Measurements from ENCODE around the gene FBP2.
"Not testable (repeated sequence)": the region's sequence is repeated elsewhere in the genome, so short reads cannot be mapped to it uniquely, and the experiment has no call there.

Gene FBP2

DNA sequence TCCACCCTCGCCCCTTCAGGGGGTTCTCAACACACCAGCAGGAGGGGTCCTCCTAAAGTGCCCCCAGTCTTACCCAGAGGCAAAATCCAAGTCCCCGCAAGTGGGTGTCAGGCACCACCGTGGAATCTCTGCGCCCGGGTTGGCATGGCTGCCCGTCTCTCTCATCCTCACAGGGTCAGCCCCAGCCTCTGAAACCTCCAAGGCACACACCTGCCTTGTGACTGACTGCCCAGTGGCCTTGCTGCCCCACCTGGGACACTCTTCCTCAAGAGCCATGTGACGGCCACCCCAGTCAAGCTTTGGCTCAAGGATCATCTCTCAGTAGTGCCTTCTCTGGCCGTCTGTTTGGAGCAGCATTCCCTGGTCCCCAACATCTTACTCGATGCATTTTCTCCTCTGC, 4.9 kb downstream of the FBP2 start:
- Mint-ChIP-seq H3K27me3 (peaks cover 68% of the 10 kb centered on the region), H3K4me3 (no peak overlapping the region), H3K27ac (no peak overlapping the region), H3K9me3 (no peaks in the 10 kb centered on the region), H3K4me1 (peaks cover 29% of the 10 kb centered on the region)
- DNase-seq (no peak), ATAC-seq (no peak)

GRCh38 chr9:94586814-94587213, 6.8 kb downstream of the FBP2 start:
- Mint-ChIP-seq H3K4me1 (peaks cover 31% of the 10 kb centered on the region), H3K27me3 (peaks cover 56% of the 10 kb centered on the region), H3K4me3 (peak overlapping the region in 1 of 2 donors; percentile 38), H3K9me3 (no peaks in the 10 kb centered on the region), H3K27ac (no peak overlapping the region)
- DNase-seq (no peak), ATAC-seq (no peak)

DNA sequence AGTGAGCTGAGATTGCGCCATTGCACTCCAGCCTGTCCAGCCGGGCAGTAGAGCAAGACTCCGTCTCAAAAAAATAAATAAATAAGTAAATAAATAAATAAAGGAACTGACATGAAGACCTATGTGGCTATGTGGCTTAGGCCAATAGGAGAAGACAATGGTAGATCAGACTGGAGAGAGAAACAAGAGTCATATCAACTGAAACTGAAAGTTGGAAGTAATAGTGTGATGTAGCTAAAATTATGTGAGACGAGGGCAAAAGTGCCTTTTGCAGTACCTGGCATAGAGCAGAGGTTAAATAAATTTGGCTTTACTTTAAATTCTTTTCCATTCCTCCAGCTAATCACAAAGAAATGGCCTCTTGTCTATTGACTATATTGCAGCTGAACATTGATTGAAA, 7.3 kb downstream of the FBP2 start:
- peaks cover 56% of the 10 kb centered on the region for H3K27me3 Mint-ChIP-seq
- no peaks in the 10 kb centered on the region for H3K9me3 Mint-ChIP-seq
- peaks cover 31% of the 10 kb centered on the region for H3K4me1 Mint-ChIP-seq
- DNase-seq (no peak), ATAC-seq (peak; percentile 62)
- no peak overlapping the region for H3K27ac Mint-ChIP-seq
- H3K4me3 Mint-ChIP-seq: no peak overlapping the region

- H3K4me1 Mint-ChIP-seq: peaks cover 31% of the 10 kb centered on the region
- ATAC-seq (peak; percentile 94), DNase-seq (peak; percentile 27 to 40)
- H3K4me3 Mint-ChIP-seq: peak overlapping the region; percentile 58 to 60
- no peaks in the 10 kb centered on the region for H3K9me3 Mint-ChIP-seq
- H3K27me3 Mint-ChIP-seq: peaks cover 43% of the 10 kb centered on the region
- H3K27ac Mint-ChIP-seq: peak overlapping the region in 1 of 2 donors; percentile 44
Observed at GRCh38 chr9:94584555-94584954, 9.1 kb downstream of the FBP2 start.

DNA sequence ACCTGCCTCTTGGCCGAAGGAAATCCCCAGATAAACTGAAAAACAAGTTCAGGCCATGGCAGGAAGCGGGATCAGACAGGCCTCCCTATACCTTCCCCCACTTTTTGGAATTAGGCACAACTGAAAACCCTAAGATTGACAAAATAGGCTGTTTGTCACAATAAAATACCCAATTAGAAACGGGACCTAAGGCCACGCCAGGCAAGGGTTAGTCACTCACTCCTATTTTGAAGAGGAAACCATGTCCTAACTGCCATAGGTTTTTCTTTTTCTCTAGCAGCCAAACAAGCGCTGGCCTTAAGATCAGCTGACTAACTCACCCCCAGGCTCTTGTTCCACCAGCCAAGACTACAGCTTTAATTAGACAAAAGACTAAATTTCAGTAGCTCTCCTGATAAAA, 11.9 kb downstream of the FBP2 start:
- DNase-seq: no peak
- Mint-ChIP-seq H3K27ac (no peak overlapping the region), H3K27me3 (peaks cover 14% of the 10 kb centered on the region), H3K9me3 (no peaks in the 10 kb centered on the region), H3K4me3 (no peak overlapping the region), H3K4me1 (peaks cover 29% of the 10 kb centered on the region)
- no peak for ATAC-seq

DNA sequence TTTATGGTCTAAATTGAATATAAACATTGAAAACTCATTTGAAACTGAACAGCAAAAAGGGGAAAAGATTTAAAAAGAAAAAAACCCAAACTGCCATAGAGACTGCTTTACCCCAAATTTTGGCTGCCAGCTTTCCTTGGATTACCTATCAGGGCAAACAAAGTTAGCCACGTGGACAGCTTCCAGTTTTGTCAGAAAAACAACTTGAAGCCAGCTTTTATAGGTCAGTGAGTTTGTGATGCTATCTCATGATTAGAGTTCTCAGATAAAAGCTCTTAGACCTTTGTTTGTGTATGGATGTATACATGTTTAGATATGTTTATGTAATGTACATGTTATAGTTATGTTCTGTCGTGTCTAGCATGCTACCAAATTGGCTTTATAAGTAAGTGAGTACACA, 16.1 kb downstream of the FBP2 start:
- H3K4me3 Mint-ChIP-seq: no peak overlapping the region
- H3K27ac Mint-ChIP-seq: peak overlapping the region in 1 of 2 donors; percentile 60
- peaks cover 11% of the 10 kb centered on the region for H3K27me3 Mint-ChIP-seq
- peaks cover 6% of the 10 kb centered on the region for H3K4me1 Mint-ChIP-seq
- no peaks in the 10 kb centered on the region for H3K9me3 Mint-ChIP-seq
- ATAC-seq (no peak), DNase-seq (no peak)

- DNase-seq (no peak), ATAC-seq (no peak)
- H3K27ac Mint-ChIP-seq: peak overlapping the region; percentile 3 to 60
- H3K27me3 Mint-ChIP-seq: peaks cover 16% of the 10 kb centered on the region
- no peaks in the 10 kb centered on the region for H3K9me3 Mint-ChIP-seq
- no peak overlapping the region for H3K4me3 Mint-ChIP-seq
- H3K4me1 Mint-ChIP-seq: peaks cover 6% of the 10 kb centered on the region
Observed at GRCh38 chr9:94577036-94577435, 16.6 kb downstream of the FBP2 start.

- Mint-ChIP-seq H3K4me1 (peaks cover 6% of the 10 kb centered on the region), H3K27ac (no peak overlapping the region), H3K9me3 (no peaks in the 10 kb centered on the region), H3K4me3 (no peak overlapping the region), H3K27me3 (peaks cover 23% of the 10 kb centered on the region)
- DNase-seq (no peak), ATAC-seq (no peak)
Observed at GRCh38 chr9:94576131-94576530, 17.5 kb downstream of the FBP2 start.

DNA sequence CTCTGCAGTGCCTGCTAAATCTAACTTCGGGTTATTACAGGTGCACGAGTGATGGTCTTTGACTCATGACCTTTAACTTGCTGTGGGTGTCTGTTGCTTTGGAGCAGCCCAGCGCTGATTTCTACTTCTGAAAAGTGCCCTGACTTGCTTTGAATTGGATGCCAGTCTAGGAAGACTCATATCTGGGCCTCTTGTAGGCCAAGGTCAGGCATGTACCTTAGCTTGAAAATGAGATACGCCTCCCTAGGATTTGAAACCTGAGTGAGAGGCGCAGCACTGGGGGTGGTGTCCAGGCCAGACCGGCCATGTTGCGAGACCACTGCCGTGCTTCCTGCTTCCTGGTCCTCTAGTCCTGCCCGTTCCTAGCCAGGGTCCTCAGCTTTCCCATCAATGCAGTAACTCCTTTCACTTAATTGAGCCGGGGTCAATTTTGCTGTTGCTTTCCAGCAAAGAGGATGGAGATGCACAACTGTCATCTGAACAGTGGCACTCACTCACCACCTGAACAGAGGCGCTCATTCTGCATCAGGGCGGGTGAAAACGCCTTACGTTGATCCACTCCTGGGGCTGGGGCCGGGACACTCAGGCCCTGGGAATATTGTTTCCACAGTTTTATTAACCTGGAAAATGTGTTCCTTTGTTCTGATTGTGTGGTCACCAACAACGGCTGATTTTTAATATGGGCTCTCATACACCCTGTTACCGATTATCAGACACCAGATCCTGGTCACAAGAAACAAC, 24.5 kb downstream of the FBP2 start:
- H3K27me3 Mint-ChIP-seq: peaks cover 30% of the 10 kb centered on the region
- no peak overlapping the region for H3K27ac Mint-ChIP-seq
- no peak for ATAC-seq
- no peak for DNase-seq
- H3K4me3 Mint-ChIP-seq: no peak overlapping the region
- no peaks in the 10 kb centered on the region for H3K4me1 Mint-ChIP-seq
- no peaks in the 10 kb centered on the region for H3K9me3 Mint-ChIP-seq

- Mint-ChIP-seq H3K4me1 (no peaks in the 10 kb centered on the region), H3K9me3 (no peaks in the 10 kb centered on the region), H3K27me3 (peaks cover 27% of the 10 kb centered on the region), H3K27ac (no peak overlapping the region), H3K4me3 (no peak overlapping the region)
- ATAC-seq: no peak
- no peak for DNase-seq
Observed at GRCh38 chr9:94568250-94568889, 25.3 kb downstream of the FBP2 start.

DNA sequence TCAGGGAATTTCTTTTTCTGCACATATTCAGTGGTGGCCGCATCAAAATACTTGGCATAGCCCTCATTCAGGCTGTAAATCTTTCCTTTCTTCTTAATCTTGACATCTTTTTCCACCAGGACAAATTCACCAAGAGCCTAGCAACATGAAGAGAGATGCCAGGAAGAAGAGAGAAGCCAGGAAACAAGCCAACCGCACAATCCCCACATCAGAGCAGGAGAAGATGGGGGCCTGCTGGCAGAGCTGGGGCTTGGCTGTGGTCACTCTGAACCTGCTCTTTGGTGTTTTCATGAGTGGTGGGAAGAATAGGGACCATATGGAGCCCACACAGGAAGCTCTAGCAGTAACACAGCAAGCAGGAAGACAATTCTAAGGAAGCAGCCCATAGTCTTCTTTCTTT, 26.4 kb downstream of the FBP2 start:
- no peak for ATAC-seq
- no peak for DNase-seq
- H3K27ac Mint-ChIP-seq: no peak overlapping the region
- H3K4me1 Mint-ChIP-seq: no peaks in the 10 kb centered on the region
- no peak overlapping the region for H3K4me3 Mint-ChIP-seq
- H3K27me3 Mint-ChIP-seq: peaks cover 16% of the 10 kb centered on the region
- H3K9me3 Mint-ChIP-seq: no peaks in the 10 kb centered on the region

DNA sequence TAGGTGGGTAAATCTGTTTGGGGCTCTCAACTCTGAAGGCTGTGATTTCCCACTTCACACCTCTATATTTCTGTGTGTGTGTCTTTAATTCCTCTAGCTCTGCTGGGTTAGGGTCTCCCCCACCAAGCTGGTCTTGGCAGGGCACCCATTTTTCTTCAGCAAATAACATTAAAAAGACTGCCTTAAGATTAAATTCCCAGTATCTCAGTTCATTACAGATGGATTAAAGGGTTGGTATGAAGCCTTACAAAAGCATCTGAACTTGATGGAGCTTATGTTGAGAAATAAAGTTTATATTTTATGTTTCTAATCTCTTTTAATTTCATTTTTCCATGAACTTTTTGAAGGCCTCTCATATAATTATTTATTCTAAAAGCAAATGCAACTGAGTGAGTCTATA, 27.1 kb downstream of the FBP2 start:
- H3K4me3 Mint-ChIP-seq: no peak overlapping the region
- H3K9me3 Mint-ChIP-seq: no peaks in the 10 kb centered on the region
- no peaks in the 10 kb centered on the region for H3K4me1 Mint-ChIP-seq
- DNase-seq: no peak
- ATAC-seq: no peak
- H3K27ac Mint-ChIP-seq: no peak overlapping the region
- H3K27me3 Mint-ChIP-seq: peaks cover 9% of the 10 kb centered on the region

GRCh38 chr9:94564279-94564678, 29.3 kb downstream of the FBP2 start:
- H3K4me1 Mint-ChIP-seq, H3K9me3 Mint-ChIP-seq, DNase-seq, ATAC-seq, H3K27ac Mint-ChIP-seq, H3K4me3 Mint-ChIP-seq, H3K27me3 Mint-ChIP-seq: not testable (repeated sequence)

- DNase-seq: no peak
- Mint-ChIP-seq H3K9me3 (no peaks in the 10 kb centered on the region), H3K4me3 (no peak overlapping the region), H3K27me3 (peaks cover 7% of the 10 kb centered on the region), H3K27ac (no peak overlapping the region), H3K4me1 (no peaks in the 10 kb centered on the region)
- no peak for ATAC-seq
Observed at GRCh38 chr9:94563548-94563947, 30.1 kb downstream of the FBP2 start.

DNA sequence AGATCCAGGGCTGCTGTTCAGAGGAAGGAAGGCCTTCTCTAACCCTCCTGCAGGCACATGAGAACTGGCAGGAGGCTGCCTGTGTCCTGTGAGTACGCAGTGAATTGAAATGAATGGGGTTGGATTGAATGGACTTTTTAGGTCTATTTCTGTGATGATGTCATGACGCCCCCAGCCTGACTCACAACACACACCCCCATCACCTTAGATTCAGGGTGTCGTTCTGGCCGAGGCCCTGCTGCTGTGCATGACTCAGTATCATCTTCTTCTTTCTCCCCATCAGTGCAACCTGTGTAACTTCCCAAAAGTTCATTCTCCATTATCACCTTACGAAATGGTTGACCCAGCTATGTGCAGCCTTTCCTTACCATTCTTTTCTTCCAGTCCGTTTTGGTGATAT, 33.4 kb downstream of the FBP2 start:
- DNase-seq (no peak), ATAC-seq (no peak)
- no peaks in the 10 kb centered on the region for H3K9me3 Mint-ChIP-seq
- H3K27me3 Mint-ChIP-seq: no peaks in the 10 kb centered on the region
- no peak overlapping the region for H3K4me3 Mint-ChIP-seq
- H3K4me1 Mint-ChIP-seq: no peaks in the 10 kb centered on the region
- no peak overlapping the region for H3K27ac Mint-ChIP-seq

GRCh38 chr9:94557376-94557775, 36.2 kb downstream of the FBP2 start:
- Mint-ChIP-seq H3K4me1 (no peaks in the 10 kb centered on the region), H3K4me3 (no peak overlapping the region), H3K27ac (no peak overlapping the region), H3K9me3 (no peaks in the 10 kb centered on the region), H3K27me3 (peaks cover 11% of the 10 kb centered on the region)
- ATAC-seq: no peak
- DNase-seq: no peak

All from stimulated activated naive CD8-positive, alpha-beta T cell treated with anti-CD3 and anti-CD28 coated beads, Interleukin-15, amount 100 ng/mL, for 72 hours (primary cell).